ENCODE measurements around the gene SREBF1. TPM values are rescaled to one million over a fixed set of nuclear protein-coding genes. Genes with fewer than 3 reads are reported as not detected.

Gene SREBF1
- total RNA-seq, 1 experiment from 2014 or later = 167 TPM

DNA sequence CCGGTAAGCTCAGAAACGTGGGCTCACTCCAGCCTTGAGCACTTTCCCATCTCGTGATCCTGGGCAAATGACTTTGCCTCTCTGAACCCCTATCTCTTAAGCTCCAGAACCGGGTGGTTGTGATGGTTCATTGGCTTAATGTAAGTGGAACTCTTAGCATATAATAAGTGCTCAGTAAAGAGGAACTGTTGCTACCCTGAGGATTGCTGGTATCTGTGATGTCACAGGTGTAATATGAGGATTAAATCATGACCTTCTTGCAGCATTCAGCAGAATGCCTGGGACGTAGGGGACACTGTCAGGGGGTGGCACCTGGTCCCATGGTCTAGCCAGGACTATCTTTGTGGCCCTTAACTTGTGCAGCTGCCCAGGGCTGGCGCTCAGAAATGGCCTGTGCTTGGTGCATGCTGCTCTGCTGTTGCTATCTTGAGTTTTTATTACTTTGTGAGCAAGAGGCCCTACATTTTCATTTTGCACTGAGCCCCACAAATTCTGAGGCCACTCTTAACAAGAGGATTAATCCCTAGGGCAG is 68.8 kb downstream of the SREBF1 start:
- Histone ChIP-seq H4K20me1 (ENCODE audit: low read length) (0 out of 2 replicates have a peak, but pooled peaks cover 4% of the 10 kb centered on the region), H3K79me2 (ENCODE audit: low read length) (peaks cover 41% of the 10 kb centered on the region)

DNA sequence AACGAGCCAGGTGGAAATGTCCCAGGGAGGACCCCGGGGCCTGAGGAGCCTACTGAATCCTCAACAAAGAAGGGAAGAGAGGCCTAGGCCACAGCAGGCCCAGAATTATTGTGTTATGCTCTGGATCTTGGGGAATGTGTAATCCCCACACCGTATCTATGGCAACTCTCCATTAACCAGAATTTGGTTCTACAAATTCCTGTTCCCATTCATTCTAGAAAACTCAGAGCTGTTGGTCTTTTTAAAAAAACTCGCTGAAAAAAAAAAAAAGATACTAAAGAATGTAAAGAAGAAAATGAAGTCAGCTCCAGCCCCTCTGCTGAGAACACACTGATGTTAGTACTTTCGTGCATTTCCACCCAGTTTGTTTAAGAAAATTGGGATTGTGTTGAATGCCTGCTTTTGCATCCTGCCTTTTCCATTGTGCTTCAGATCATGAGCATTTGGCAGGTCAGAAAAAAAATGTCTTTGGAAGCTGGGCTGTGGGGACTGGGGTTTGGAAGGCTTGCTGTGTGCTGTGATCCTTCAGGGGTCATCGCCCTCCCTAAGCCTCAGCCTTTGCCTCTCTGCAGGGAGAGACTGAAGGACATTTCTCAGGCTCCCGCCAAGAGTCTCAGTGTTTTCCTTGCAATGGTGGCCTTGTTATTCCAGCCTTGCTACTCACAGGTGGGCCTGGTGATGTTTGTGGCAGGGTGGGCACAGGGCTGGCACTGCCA is 69.5 kb downstream of the SREBF1 start:
- Histone ChIP-seq H3K9ac (ENCODE audit: low read length) (no peak overlapping the region), H3K27ac (ENCODE audit: low read length) (no peak overlapping the region), H3K4me1 (ENCODE audit: insufficient read depth, low read length) (no peaks in the 10 kb centered on the region), H3K27me3 (ENCODE audit: low read length) (no peaks in the 10 kb centered on the region), H3K4me2 (ENCODE audit: low read length) (no peak overlapping the region), H3K9me3 (ENCODE audit: low read length) (no peaks in the 10 kb centered on the region), H3K9me2 (replicated peaks; ENCODE audit: low read length) (no peaks in the 10 kb centered on the region), H3F3A (ENCODE audit: low read length, unreplicated experiment) (no peaks in the 10 kb centered on the region), H3K36me3 (ENCODE audit: low read depth, low read length) (peaks cover 11% of the 10 kb centered on the region; the same call in 1 of the 2 replicates), H2AFZ (ENCODE audit: low read length) (no peak overlapping the region), H4K20me1 (ENCODE audit: low read length) (0 out of 2 replicates have a peak, but pooled peaks cover 4% of the 10 kb centered on the region), H3K4me3 (ENCODE audit: low read length) (no peak overlapping the region), H3K79me2 (ENCODE audit: low read length) (peaks cover 41% of the 10 kb centered on the region)
- TF ChIP-seq EZH2phosphoT487 (IDR thresholded peaks at IDR 0.05; ENCODE audit: borderline replicate concordance, low read length) = no peak
- no peak for TF ChIP-seq EZH2 (IDR thresholded peaks at IDR 0.05; ENCODE audit: low read length, unreplicated experiment)
- no peak for TF ChIP-seq CTCF (conservative IDR thresholded peaks at IDR 0.05; ENCODE audit: low read depth, low read length)
- no peak for ATAC-seq
- intact Hi-C loops (cut with micrococcal nuclease) = no loop called here
- CTCF ChIA-PET = no interaction called here
- no peak for DNase-seq
- no TSS peak for BruUV-seq (replicated peaks)
- POLR2A ChIA-PET (ENCODE audit: unreplicated experiment) = no interaction called here

More for the DNA sequence above, 68.8 kb downstream of the SREBF1 start:
- DNase-seq (no peak), ATAC-seq (no peak)
- TF ChIP-seq EZH2phosphoT487 (IDR thresholded peaks at IDR 0.05; ENCODE audit: borderline replicate concordance, low read length) = no peak
- TF ChIP-seq EZH2 (IDR thresholded peaks at IDR 0.05; ENCODE audit: low read length, unreplicated experiment) = no peak
- TF ChIP-seq CTCF (conservative IDR thresholded peaks at IDR 0.05; ENCODE audit: low read depth, low read length) = no peak
- Histone ChIP-seq H3K4me3 (ENCODE audit: low read length) (no peak overlapping the region), H2AFZ (ENCODE audit: low read length) (no peak overlapping the region), H3F3A (ENCODE audit: low read length, unreplicated experiment) (no peaks in the 10 kb centered on the region), H3K4me1 (ENCODE audit: insufficient read depth, low read length) (no peaks in the 10 kb centered on the region), H3K4me2 (ENCODE audit: low read length) (no peak overlapping the region), H3K27me3 (ENCODE audit: low read length) (no peaks in the 10 kb centered on the region), H3K9me2 (replicated peaks; ENCODE audit: low read length) (no peaks in the 10 kb centered on the region), H3K36me3 (ENCODE audit: low read depth, low read length) (peaks cover 11% of the 10 kb centered on the region; the same call in 1 of the 2 replicates), H3K27ac (ENCODE audit: low read length) (no peak overlapping the region), H3K9me3 (ENCODE audit: low read length) (no peaks in the 10 kb centered on the region), H3K9ac (ENCODE audit: low read length) (no peak overlapping the region)
- ChIA-PET POLR2A (ENCODE audit: unreplicated experiment) (no interaction called here), CTCF (no interaction called here)
- no TSS peak for BruUV-seq (replicated peaks)
- intact Hi-C loops (cut with micrococcal nuclease) = no loop called here

DNA sequence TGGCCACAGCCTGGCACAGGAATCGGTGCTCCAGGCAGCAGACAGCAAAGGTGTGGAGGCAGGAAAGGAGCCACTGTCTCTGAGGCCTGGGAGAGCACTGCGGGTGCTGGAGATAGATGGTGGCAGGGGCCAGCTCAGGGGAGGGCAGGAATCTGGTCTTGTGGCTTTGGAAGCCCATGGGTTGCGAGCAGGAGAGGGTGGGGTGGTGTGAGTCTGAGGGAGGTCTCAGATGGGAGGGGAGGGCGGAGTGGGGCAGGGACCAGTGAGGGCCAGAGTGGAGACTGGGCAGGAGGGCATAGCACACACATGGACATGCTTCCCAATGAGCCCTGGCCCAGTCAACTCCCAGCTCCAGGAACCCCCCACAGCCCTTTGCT is 70.1 kb downstream of the SREBF1 start:
- Histone ChIP-seq H3K36me3 (ENCODE audit: low read depth, low read length) (peaks cover 11% of the 10 kb centered on the region; the same call in 1 of the 2 replicates), H3K9me3 (ENCODE audit: low read length) (no peaks in the 10 kb centered on the region), H2AFZ (ENCODE audit: low read length) (no peak overlapping the region), H3K27ac (ENCODE audit: low read length) (no peak overlapping the region), H4K20me1 (ENCODE audit: low read length) (0 out of 2 replicates have a peak, but pooled peaks cover 4% of the 10 kb centered on the region), H3K4me1 (ENCODE audit: insufficient read depth, low read length) (no peaks in the 10 kb centered on the region), H3K9me2 (replicated peaks; ENCODE audit: low read length) (no peaks in the 10 kb centered on the region), H3K9ac (ENCODE audit: low read length) (no peak overlapping the region), H3K27me3 (ENCODE audit: low read length) (no peaks in the 10 kb centered on the region), H3K4me3 (ENCODE audit: low read length) (no peak overlapping the region), H3F3A (ENCODE audit: low read length, unreplicated experiment) (no peaks in the 10 kb centered on the region), H3K4me2 (ENCODE audit: low read length) (no peak overlapping the region), H3K79me2 (ENCODE audit: low read length) (peaks cover 41% of the 10 kb centered on the region)
- ChIA-PET POLR2A (ENCODE audit: unreplicated experiment) (no interaction called here), CTCF (no interaction called here)
- no peak for TF ChIP-seq EZH2phosphoT487 (IDR thresholded peaks at IDR 0.05; ENCODE audit: borderline replicate concordance, low read length)
- no peak for TF ChIP-seq CTCF (conservative IDR thresholded peaks at IDR 0.05; ENCODE audit: low read depth, low read length)
- no peak for TF ChIP-seq EZH2 (IDR thresholded peaks at IDR 0.05; ENCODE audit: low read length, unreplicated experiment)
- intact Hi-C loops (cut with micrococcal nuclease) = no loop called here
- BruUV-seq (replicated peaks) = no TSS peak
- DNase-seq (no peak), ATAC-seq (no peak)
